HepG2 (cell line): ENCODE measurements around the gene BRMS1. TPM values are rescaled to one million over a fixed set of nuclear protein-coding genes. Genes with fewer than 3 reads are reported as not detected.

Experiments
- AFF4 ChIP-seq: sonication (generic); formaldehyde crosslinking; IDR thresholded peaks from 2 replicates; pipeline ENCODE4 v1.4.0; 2020; ENCODE audit warnings: missing genetic modification reagents
- FOSL2 ChIP-seq: sonication (generic); formaldehyde crosslinking; IDR thresholded peaks from 2 replicates; pipeline ENCODE4 v1.4.0; 2020; ENCODE audit warnings: missing genetic modification reagents
- HDAC2 ChIP-seq: sonication (generic); formaldehyde crosslinking; IDR thresholded peaks from 2 replicates; pipeline ENCODE4 v1.4.0; 2020; ENCODE audit warnings: missing genetic modification reagents
- HNRNPLL ChIP-seq: fragments of 200-400 bp; formaldehyde crosslinking; IDR thresholded peaks from 2 replicates; pipeline ENCODE4 v1.6.1; 2017; ENCODE audit warnings: mild to moderate bottlenecking, low read depth, low read length; ENCODE audit not compliant: poor library complexity, severe bottlenecking
- MAFF ChIP-seq: IDR thresholded peaks from 2 replicates; pipeline ENCODE4 v1.6.1; 2011; ENCODE audit warnings: low read depth, low read length, improper control_type of control experiment
- NAIF1 ChIP-seq: sonication (generic); formaldehyde crosslinking; IDR thresholded peaks from 2 replicates; pipeline ENCODE4 v1.5.0; 2020; ENCODE audit warnings: mild to moderate bottlenecking, missing genetic modification reagents, borderline replicate concordance
- NR3C1 ChIP-seq: sonication (generic); formaldehyde crosslinking; IDR thresholded peaks from 2 replicates; pipeline ENCODE4 v1.4.0; 2020; ENCODE audit warnings: missing genetic modification reagents
- PHB2 ChIP-seq: fragments of 450-650 bp; IDR thresholded peaks from 2 replicates; pipeline ENCODE4 v1.6.1; 2018; ENCODE audit not compliant: partially characterized antibody
- POGK ChIP-seq: sonication (generic); formaldehyde crosslinking; conservative IDR thresholded peaks from 2 replicates; pipeline ENCODE4 v1.8.0; 2022; ENCODE audit warnings: mild to moderate bottlenecking, moderate library complexity, missing genetic modification reagents
- RBM22 ChIP-seq: fragments of 200-400 bp; formaldehyde crosslinking; optimal IDR thresholded peaks from 2 replicates; pipeline ENCODE3; 2017; ENCODE audit warnings: mild to moderate bottlenecking, low read length, moderate library complexity
- SMARCC2 ChIP-seq: fragments of 450-650 bp; IDR thresholded peaks from 2 replicates; pipeline ENCODE4 v1.6.1; 2017; ENCODE audit warnings: antibody characterized with exemption, mild to moderate bottlenecking
- ZBTB46 ChIP-seq: sonication (generic); formaldehyde crosslinking; IDR thresholded peaks from 2 replicates; pipeline ENCODE4 v1.4.0; 2020; ENCODE audit warnings: mild to moderate bottlenecking, missing genetic modification reagents, borderline replicate concordance
- ZBTB7B ChIP-seq: sonication (generic); formaldehyde crosslinking; IDR thresholded peaks from 2 replicates; pipeline ENCODE4 v1.4.0; 2020; ENCODE audit warnings: missing genetic modification reagents
- ZFP1 ChIP-seq: IDR thresholded peaks from 2 replicates; pipeline ENCODE4 v1.6.1; 2016
- ZNF282 ChIP-seq: fragments of 450-650 bp; IDR thresholded peaks from 2 replicates; pipeline ENCODE4 v1.6.1; 2018; ENCODE audit not compliant: partially characterized antibody
- ZNF558 ChIP-seq: sonication (generic); formaldehyde crosslinking; IDR thresholded peaks from 2 replicates; pipeline ENCODE4 v1.9.0; 2022; ENCODE audit warnings: mild to moderate bottlenecking, missing genetic modification reagents, borderline replicate concordance
- ZNF589 ChIP-seq: sonication (generic); formaldehyde crosslinking; conservative IDR thresholded peaks from 2 replicates; pipeline ENCODE4 v1.8.0; 2022; ENCODE audit warnings: mild to moderate bottlenecking, moderate library complexity, missing genetic modification reagents
- ZNF639 ChIP-seq: conservative IDR thresholded peaks from 2 replicates; pipeline ENCODE4 v1.6.1; 2018; ENCODE audit warnings: missing genetic modification reagents
- ZZZ3 ChIP-seq: sonication (generic); formaldehyde crosslinking; IDR thresholded peaks from 2 replicates; pipeline ENCODE4 v1.4.0; 2020; ENCODE audit warnings: missing genetic modification reagents, mild to moderate bottlenecking, borderline replicate concordance
- polyA plus RNA-seq, 8 experiments: library from polyadenylated mRNA; depleted of rRNA in 3 of 8; stranded (reverse) in 7 of 8; unstranded in 1 of 8; fragments of >200 nt; fragmentation: Illumina TruSeq in 4 of 8; extraction: Trizol in 4 of 8; gene quantifications; 2 replicates each; pipeline versions ENCODE4 v1.2.1 to v1.2.3, GENCODE V29; 2011 to 2016; ENCODE audit warnings: low read depth in 4 of 8, missing spikeins in 1 of 8, mixed read lengths in 1 of 8; ENCODE audit not compliant: insufficient read depth in 1 of 8
- total RNA-seq, 5 experiments: library from RNA; depleted of rRNA; stranded (reverse); fragments of >200 nt; fragmentation: Illumina TruSeq; extraction: Trizol; gene quantifications; 2 replicates each; pipeline ENCODE4 v1.2.3, GENCODE V29; 2016; ENCODE audit warnings: low read depth in 1 of 5

The BRMS1 gene
- total and polyA plus RNA-seq, 2 of the 13 experiments (the other 11 are each of a cell fraction or from before 2014, with no cell fraction given): 15.8 to 55.7 TPM

GRCh38 chr11:66344550-66345315, at the start of gene BRMS1 (continued):
- peak; percentile 97 for TF ChIP-seq ZNF639 (CRISPR knock-in tag)
- peak; percentile 32 for TF ChIP-seq RBM22
- TF ChIP-seq MAFF: no peak
- TF ChIP-seq ZBTB7B: no peak
- no peak for TF ChIP-seq ZNF558 (CRISPR knock-in tag)
- TF ChIP-seq AFF4 (CRISPR knock-in tag): no peak
- no peak for TF ChIP-seq ZNF589 (CRISPR knock-in tag)
- peak; percentile 57 for TF ChIP-seq FOSL2 (CRISPR knock-in tag)
- no peak for TF ChIP-seq ZFP1
- no peak for TF ChIP-seq ZBTB46 (CRISPR knock-in tag)
- peak; percentile 77; the same call in 1 of the 2 replicates for TF ChIP-seq ZZZ3 (CRISPR knock-in tag)
- no peak for TF ChIP-seq PHB2
- no peak for TF ChIP-seq NR3C1 (CRISPR knock-in tag)
- peak; percentile 93 for TF ChIP-seq HDAC2 (CRISPR knock-in tag)
- 0 out of 2 replicates have a peak, but pooled peaks have one; percentile 71 for TF ChIP-seq NAIF1 (CRISPR knock-in tag)
- TF ChIP-seq ZNF282: no peak
- peak; percentile 91 for TF ChIP-seq HNRNPLL
- peak; percentile 88 for TF ChIP-seq POGK (CRISPR knock-in tag)
- no peak for TF ChIP-seq SMARCC2
